Lower leg skin (tissue), 4 donors: ENCODE measurements around the gene FBXO47. TPM values are rescaled to one million over a fixed set of nuclear protein-coding genes. Genes with fewer than 3 reads are reported as not detected.

ENCODE experiments used
- DNase-seq, 2 donors: peaks; one replicate each; pipeline ENCODE4 v3.0.0-alpha.2; 2019; ENCODE audit warnings: low spot score in 2 of 2
- H3K4me3 ChIP-seq: fragments of 200-600 bp; sonication (generic); 2 replicates; pipeline ENCODE4 v1.5.1; 2017; ENCODE audit warnings: mild to moderate bottlenecking, low read depth; ENCODE audit not compliant: poor library complexity, severe bottlenecking
- CTCF ChIP-seq, 3 donors: fragments of 450-650 bp; IDR thresholded peaks; one replicate each; pipeline ENCODE4 v1.5.1; 2016; ENCODE audit warnings: antibody characterized with exemption in 3 of 3, mild to moderate bottlenecking in 3 of 3, moderate library complexity in 2 of 3
- POLR2A ChIP-seq, 2 donors: fragments of 450-650 bp; IDR thresholded peaks; one replicate each; pipeline ENCODE4 v1.6.1; 2016 to 2017; ENCODE audit warnings: antibody characterized with exemption in 2 of 2, mild to moderate bottlenecking in 1 of 2, moderate library complexity in 1 of 2
- WGBS, 2 donors: methylation state at CpG; one replicate each; pipeline ENCODE4 v1.1.5; 2018; 5-methylcytosine and 5-hydroxymethylcytosine counted together
- intact Hi-C: fragments of 100-400 bp; cut with DNase I; formaldehyde crosslinking; loops from one replicate; pipeline ENCODE4 v1.15.0; 2023; ENCODE audit warnings: low total_unique reads
- total RNA-seq, 4 donors: library from RNA; depleted of rRNA; stranded (reverse); fragments of >200 nt; gene quantifications; one replicate each; pipeline ENCODE4 v1.1.0, GENCODE V29; 2016

Gene FBXO47
- total RNA-seq, 4 donors from 2014 or later: not detected

GRCh38 chr17:38921756-38922411, 45.3 kb downstream of the FBXO47 start:
- 64 to 67% methylated on average over 13 of the region's 13 CpGs for WGBS, 2 donors
- intact Hi-C loops: no loop called here
- no peak overlapping the region for H3K4me3 ChIP-seq
- TF ChIP-seq POLR2A (IDR thresholded peaks at IDR 0.05) (no peak), CTCF (IDR thresholded peaks at IDR 0.05) (no peak)
- DNase-seq: peak; percentile 11 to 76

GRCh38 chr17:38920374-38921291, 46.6 kb downstream of the FBXO47 start:
- 74 to 75% methylated on average over 9 of the region's 9 CpGs for WGBS, 2 donors
- TF ChIP-seq POLR2A (IDR thresholded peaks at IDR 0.05): no peak
- no peak for TF ChIP-seq CTCF (IDR thresholded peaks at IDR 0.05)
- H3K4me3 ChIP-seq: no peak overlapping the region
- peak; percentile 11 to 67 for DNase-seq
- intact Hi-C loops: no loop called here

- WGBS, 2 donors: 95% methylated on average over 16 of the region's 16 CpGs
- no peak for TF ChIP-seq POLR2A (IDR thresholded peaks at IDR 0.05)
- TF ChIP-seq CTCF (IDR thresholded peaks at IDR 0.05): no peak
- intact Hi-C loops: no loop called here
- H3K4me3 ChIP-seq: no peak overlapping the region
- DNase-seq: peak; percentile 12 to 68
Observed at GRCh38 chr17:38919316-38920078, 47.7 kb downstream of the FBXO47 start.

- intact Hi-C loops: no loop called here
- peak; percentile 8 to 74 for DNase-seq
- TF ChIP-seq CTCF (IDR thresholded peaks at IDR 0.05) (no peak), POLR2A (IDR thresholded peaks at IDR 0.05) (no peak)
- no peak overlapping the region for H3K4me3 ChIP-seq
- WGBS, 2 donors: 96 to 97% methylated on average over 5 of the region's 5 CpGs
Observed at GRCh38 chr17:38918916-38919315, 48.3 kb downstream of the FBXO47 start.

- TF ChIP-seq POLR2A (IDR thresholded peaks at IDR 0.05): no peak
- TF ChIP-seq CTCF (IDR thresholded peaks at IDR 0.05): no peak
- DNase-seq: peak; percentile 3 to 86
- H3K4me3 ChIP-seq: no peak overlapping the region
- intact Hi-C loops: no loop called here
- 83 to 85% methylated on average over 37 of the region's 37 CpGs for WGBS, 2 donors
Observed at GRCh38 chr17:38918129-38918913, 48.9 kb downstream of the FBXO47 start.
